GM18507 (cell line): ENCODE results near the gene NOTCH1.

Source experiments
- DNase-seq: peaks from one replicate; pipeline ENCODE4 v3.0.0; 2011; ENCODE audit warnings: low read depth; ENCODE audit not compliant: insufficient read length; ENCODE audit errors: extremely low spot score
- FAIRE-seq: peaks from 2 replicates; lab custom pipeline; 2011; peaks lifted over from hg19 to GRCh38; lab: Jason Lieb, UNC

NOTCH1 gene

GRCh38 chr9:136545965-136546696 is at the start of gene NOTCH1:
Gene NOTCH1 (minus strand): TSS chr9:136546048. CDS start chr9:136545786, 262 bp downstream.
- FAIRE-seq (peak; percentile 89), DNase-seq (peak; percentile 85)

DNA sequence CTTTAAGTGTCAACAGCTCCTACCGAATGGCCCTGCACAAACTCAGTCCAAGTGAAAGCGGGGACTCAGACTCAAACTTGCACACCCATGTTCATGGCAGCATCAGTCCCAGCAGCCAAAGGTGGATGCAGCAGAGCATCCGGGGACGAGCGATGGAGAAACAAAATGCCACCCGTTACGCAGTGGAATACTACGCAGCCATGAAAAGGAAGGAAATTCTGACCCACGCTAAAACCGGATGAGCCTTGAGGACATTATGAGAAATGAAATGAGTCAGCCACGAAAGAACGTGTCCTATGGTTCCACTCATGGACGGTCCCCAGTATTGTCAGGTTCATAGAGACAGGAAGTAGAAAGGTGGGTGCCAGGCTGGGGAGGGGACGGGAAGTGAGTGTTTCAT is 48.6 kb upstream of the NOTCH1 start:
- FAIRE-seq = no peak

DNA sequence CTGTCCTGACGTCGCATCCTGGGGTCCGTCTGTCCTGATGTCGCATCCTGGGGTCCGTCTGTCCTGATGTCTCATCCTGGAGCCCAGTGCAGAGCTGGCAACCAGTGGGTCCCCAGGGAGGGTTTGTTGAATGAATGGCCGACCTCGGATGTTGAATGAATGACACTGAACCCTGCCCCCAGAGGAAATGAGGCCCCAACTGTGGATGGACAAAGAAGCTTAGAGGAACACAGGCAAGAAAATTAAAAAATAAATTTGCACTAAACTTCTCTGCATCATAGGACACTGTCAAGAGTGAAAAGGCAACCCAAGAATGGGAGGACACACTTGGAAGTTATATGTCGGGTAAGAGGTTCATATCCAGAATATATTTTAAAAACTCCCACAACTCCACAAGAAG is 47.7 kb upstream of the NOTCH1 start:
- FAIRE-seq (no peak), DNase-seq (no peak)

More for the DNA sequence above, 48.6 kb upstream of the NOTCH1 start:
- DNase-seq = no peak

DNA sequence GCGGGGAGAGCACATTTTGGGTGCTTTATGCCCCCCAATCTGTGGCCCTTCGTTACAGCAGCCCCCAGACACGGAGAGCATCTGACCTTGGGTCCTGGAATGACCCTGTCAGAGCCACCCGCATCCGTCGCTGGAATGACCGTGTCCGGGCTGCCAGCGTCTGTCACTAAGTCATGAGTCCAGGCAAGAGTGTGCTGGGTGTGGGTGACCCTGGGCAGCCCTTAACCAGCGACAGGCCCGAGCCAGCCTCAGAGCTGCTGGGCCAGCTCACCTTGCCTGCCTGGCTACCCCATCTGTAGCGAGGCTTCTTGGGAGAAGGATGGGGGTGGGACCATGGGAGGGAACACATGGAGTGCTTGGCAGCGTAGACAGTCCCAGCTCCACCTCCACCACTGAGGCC is 46.8 kb upstream of the NOTCH1 start:
- DNase-seq (no peak), FAIRE-seq (no peak)

- FAIRE-seq = no peak
Measured at GRCh38 chr9:136590821-136591752, 45.2 kb upstream of the NOTCH1 start.

GRCh38 chr9:136589766-136590763 is 44.2 kb upstream of the NOTCH1 start:
- no peak for DNase-seq
- no peak for FAIRE-seq

More at GRCh38 chr9:136590821-136591752, 45.2 kb upstream of the NOTCH1 start:
- no peak for DNase-seq

- no peak for FAIRE-seq
- DNase-seq = no peak
Measured at GRCh38 chr9:136588663-136589464, 43.0 kb upstream of the NOTCH1 start.

- no peak for FAIRE-seq
- DNase-seq = no peak
Measured at GRCh38 chr9:136587944-136588662, 42.3 kb upstream of the NOTCH1 start.

GRCh38 chr9:136587145-136587943 is 41.5 kb upstream of the NOTCH1 start:
- no peak for FAIRE-seq
- no peak for DNase-seq

DNA sequence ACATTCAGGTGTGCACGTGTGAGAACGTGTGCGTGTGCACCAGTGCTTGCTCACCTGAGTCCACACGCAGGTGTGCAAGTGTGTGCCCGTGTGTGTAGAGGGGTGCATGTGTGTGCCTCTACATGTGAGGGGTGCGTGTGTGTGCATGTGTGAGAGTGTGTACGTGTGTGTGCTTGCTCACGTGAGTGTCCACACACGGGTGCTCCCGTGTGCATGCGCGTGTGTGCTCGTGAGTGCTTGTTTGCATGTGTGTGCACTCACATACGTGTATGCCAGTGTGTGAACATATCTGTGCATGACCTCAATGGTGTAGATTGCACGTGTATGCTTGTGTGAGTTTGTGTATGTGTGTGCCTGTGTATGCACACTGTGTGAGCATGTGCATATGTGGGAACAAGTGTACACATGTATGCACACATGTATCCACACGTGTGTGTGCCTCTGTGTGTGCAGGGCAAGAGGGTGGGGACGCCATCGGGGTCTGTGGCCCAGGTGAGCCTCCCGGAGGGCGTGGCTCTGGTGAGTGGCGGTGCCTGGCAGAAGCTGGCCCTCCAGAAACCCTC is 40.6 kb upstream of the NOTCH1 start:
- FAIRE-seq (no peak), DNase-seq (no peak)

DNA sequence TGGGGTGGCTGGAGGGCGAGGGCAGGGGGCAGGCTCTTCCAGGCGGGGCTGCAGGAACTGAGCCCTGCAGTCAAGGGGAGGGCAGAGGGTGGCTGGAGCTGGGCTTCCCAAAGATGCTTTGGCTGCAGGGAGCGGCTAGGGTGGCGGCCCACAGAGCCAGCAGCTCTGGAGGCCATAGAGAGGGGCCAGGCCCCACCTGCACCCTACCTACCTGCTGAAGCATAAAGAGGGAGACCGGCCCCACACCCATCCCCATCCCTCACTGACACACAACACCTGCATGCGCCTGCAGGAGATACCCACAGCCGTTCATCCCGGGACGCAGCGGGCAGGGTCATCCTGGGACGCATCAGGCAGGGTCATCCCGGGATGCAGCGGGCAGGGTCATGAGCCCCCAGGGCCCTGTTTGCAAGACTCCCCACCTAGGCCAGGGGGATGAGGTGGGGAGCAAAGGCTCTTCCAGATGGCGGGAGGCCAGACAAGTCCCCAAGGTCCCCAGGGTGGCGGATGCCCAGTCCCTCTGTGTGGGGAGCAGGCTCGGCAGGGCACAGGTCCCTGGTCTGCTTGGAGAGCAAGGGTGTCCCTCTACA is 39.8 kb upstream of the NOTCH1 start:
- FAIRE-seq (no peak), DNase-seq (no peak)

GRCh38 chr9:136584934-136585333 is 39.1 kb upstream of the NOTCH1 start:
- no peak for FAIRE-seq
- no peak for DNase-seq

GRCh38 chr9:136584401-136584932 is 38.6 kb upstream of the NOTCH1 start:
- no peak for FAIRE-seq
- DNase-seq = no peak

- FAIRE-seq = no peak
- no peak for DNase-seq
Measured at GRCh38 chr9:136582977-136583735, 37.3 kb upstream of the NOTCH1 start.

DNA sequence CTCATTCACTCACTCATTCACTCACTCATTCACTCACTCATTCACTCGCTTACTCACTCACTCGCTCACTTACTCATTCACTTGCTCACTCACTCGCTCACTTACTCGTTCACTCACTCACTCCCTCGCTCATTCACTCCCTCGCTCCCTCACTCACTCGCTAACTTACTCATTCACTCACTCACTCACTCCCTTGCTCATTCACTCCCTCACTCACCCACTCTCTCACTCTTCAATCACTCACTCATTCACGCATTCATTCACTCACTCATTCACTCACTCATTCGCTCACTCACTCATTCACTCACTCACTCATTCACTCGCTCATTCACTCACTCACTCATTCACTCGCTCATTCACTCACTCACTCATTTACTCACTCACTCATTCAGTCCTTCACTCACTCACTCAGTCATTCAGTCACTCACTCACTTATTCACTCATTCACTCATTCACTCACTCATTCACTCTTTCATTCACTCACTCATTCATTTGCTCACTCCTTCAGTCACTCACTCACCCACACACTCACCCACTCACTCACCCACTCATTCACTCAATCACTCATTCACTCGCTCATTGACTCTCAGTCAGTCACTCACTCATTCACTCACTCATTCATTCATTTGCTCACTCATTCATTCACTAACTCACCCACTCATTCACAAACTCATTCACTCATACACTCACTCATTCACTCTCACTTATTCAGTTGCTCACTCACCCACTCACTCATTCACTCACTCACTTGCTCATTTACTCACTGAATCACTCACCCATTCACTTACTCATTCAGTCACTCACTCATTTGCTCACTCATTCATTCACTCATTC is 36.0 kb upstream of the NOTCH1 start:
- FAIRE-seq (no peak), DNase-seq (no peak)
